ENCODE measurements around the gene CENPV.
"Not testable (repeated sequence)": the region's sequence is repeated elsewhere in the genome, so short reads cannot be mapped to it uniquely, and the experiment has no call there.

CENPV gene

GRCh38 chr17:16298140-16298662 lies 55.1 kb downstream of the CENPV start:
- H2AFZ ChIP-seq (ENCODE audit: low read depth, low read length) = no peak overlapping the region
- H3K79me2 ChIP-seq (ENCODE audit: low read length) = no peaks in the 10 kb centered on the region
- no peaks in the 10 kb centered on the region for H3K27me3 ChIP-seq (ENCODE audit: low read depth, low read length)
- no peaks in the 10 kb centered on the region for H3K9me3 ChIP-seq (ENCODE audit: insufficient read depth, low read length)
- no peak overlapping the region for H3K4me2 ChIP-seq (ENCODE audit: low read length)
- H3K9ac ChIP-seq (ENCODE audit: low read length) = no peak overlapping the region
- peaks cover 11% of the 10 kb centered on the region for H3K4me1 ChIP-seq (ENCODE audit: low read length)
- no peaks in the 10 kb centered on the region for H3K36me3 ChIP-seq (replicated peaks; ENCODE audit: low read depth, low read length)
- TF ChIP-seq EZH2phosphoT487 (IDR thresholded peaks at IDR 0.05; ENCODE audit: low read depth) = no peak
- TF ChIP-seq CTCF (IDR thresholded peaks at IDR 0.05; ENCODE audit: low read depth, low read length) = no peak
- H4K20me1 ChIP-seq (ENCODE audit: insufficient read depth, low read length) = no peaks in the 10 kb centered on the region
- no peak overlapping the region for H3K4me3 ChIP-seq (ENCODE audit: low read length)
- no peak overlapping the region for H3K27ac ChIP-seq (ENCODE audit: low read length)

GRCh38 chr17:16297367-16298139 lies 55.7 kb downstream of the CENPV start:
- TF ChIP-seq CTCF (IDR thresholded peaks at IDR 0.05; ENCODE audit: low read depth, low read length) = no peak
- TF ChIP-seq EZH2phosphoT487 (IDR thresholded peaks at IDR 0.05; ENCODE audit: low read depth) = no peak
- H3K36me3 ChIP-seq (replicated peaks; ENCODE audit: low read depth, low read length) = no peaks in the 10 kb centered on the region
- H3K9me3 ChIP-seq (ENCODE audit: insufficient read depth, low read length) = no peaks in the 10 kb centered on the region
- no peaks in the 10 kb centered on the region for H3K27me3 ChIP-seq (ENCODE audit: low read depth, low read length)
- H3K4me2 ChIP-seq (ENCODE audit: low read length) = no peak overlapping the region
- H2AFZ ChIP-seq (ENCODE audit: low read depth, low read length) = no peak overlapping the region
- H3K4me3 ChIP-seq (ENCODE audit: low read length) = no peak overlapping the region
- no peaks in the 10 kb centered on the region for H4K20me1 ChIP-seq (ENCODE audit: insufficient read depth, low read length)
- no peak overlapping the region for H3K9ac ChIP-seq (ENCODE audit: low read length)
- H3K27ac ChIP-seq (ENCODE audit: low read length) = no peak overlapping the region
- no peaks in the 10 kb centered on the region for H3K79me2 ChIP-seq (ENCODE audit: low read length)
- peaks cover 11% of the 10 kb centered on the region for H3K4me1 ChIP-seq (ENCODE audit: low read length)

- peaks cover 11% of the 10 kb centered on the region for H3K4me1 ChIP-seq (ENCODE audit: low read length)
- not testable (repeated sequence) for H3K4me3 ChIP-seq (ENCODE audit: low read length); H3K27ac ChIP-seq (ENCODE audit: low read length); H3K36me3 ChIP-seq (replicated peaks; ENCODE audit: low read depth, low read length); H2AFZ ChIP-seq (ENCODE audit: low read depth, low read length); H4K20me1 ChIP-seq (ENCODE audit: insufficient read depth, low read length); H3K79me2 ChIP-seq (ENCODE audit: low read length); H3K27me3 ChIP-seq (ENCODE audit: low read depth, low read length); H3K9me3 ChIP-seq (ENCODE audit: insufficient read depth, low read length); H3K4me2 ChIP-seq (ENCODE audit: low read length); H3K9ac ChIP-seq (ENCODE audit: low read length)
These were observed 57.2 kb downstream of the CENPV start for GRCh38 chr17:16296072-16296471.

GRCh38 chr17:16294560-16294959 lies 58.7 kb downstream of the CENPV start:
- Histone ChIP-seq H3K4me1 (ENCODE audit: low read length) (peaks cover 11% of the 10 kb centered on the region), H2AFZ (ENCODE audit: low read depth, low read length) (no peak overlapping the region), H3K4me3 (ENCODE audit: low read length) (no peak overlapping the region), H3K27ac (ENCODE audit: low read length) (no peak overlapping the region), H3K9me3 (ENCODE audit: insufficient read depth, low read length) (no peaks in the 10 kb centered on the region), H3K4me2 (ENCODE audit: low read length) (no peak overlapping the region), H3K79me2 (ENCODE audit: low read length) (no peaks in the 10 kb centered on the region), H3K27me3 (ENCODE audit: low read depth, low read length) (no peaks in the 10 kb centered on the region), H4K20me1 (ENCODE audit: insufficient read depth, low read length) (no peaks in the 10 kb centered on the region), H3K9ac (ENCODE audit: low read length) (no peak overlapping the region), H3K36me3 (replicated peaks; ENCODE audit: low read depth, low read length) (no peaks in the 10 kb centered on the region)
- no peak for TF ChIP-seq EZH2phosphoT487 (IDR thresholded peaks at IDR 0.05; ENCODE audit: low read depth)
- no peak for TF ChIP-seq CTCF (IDR thresholded peaks at IDR 0.05; ENCODE audit: low read depth, low read length)
